GM19238 (cell line): ENCODE results near the gene NRP2.

ENCODE experiments used
- DNase-seq: peaks from one replicate; pipeline ENCODE4 v3.0.0; 2011; ENCODE audit warnings: low spot score; ENCODE audit not compliant: insufficient read length

NRP2 gene

DNA sequence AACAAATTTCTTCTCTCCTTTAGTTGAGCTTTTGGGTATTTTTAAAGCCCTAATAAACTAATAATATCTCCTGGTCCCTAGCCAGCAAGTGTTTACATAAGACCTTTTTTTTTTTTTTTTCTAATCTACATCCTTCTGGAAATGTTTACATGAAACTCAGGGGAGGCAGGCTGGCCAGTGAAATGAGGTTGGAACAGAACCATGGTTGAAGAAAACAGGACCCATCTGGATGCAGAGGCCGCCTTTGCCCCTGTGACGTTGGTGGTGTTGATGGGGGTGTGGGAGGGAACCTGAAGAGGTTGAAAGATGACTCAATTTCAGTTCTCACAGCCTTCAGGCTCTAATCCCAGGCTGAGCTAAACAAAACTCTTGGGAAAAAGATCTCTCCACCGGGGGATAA is 118.5 kb downstream of the NRP2 start:
- DNase-seq: no peak

DNA sequence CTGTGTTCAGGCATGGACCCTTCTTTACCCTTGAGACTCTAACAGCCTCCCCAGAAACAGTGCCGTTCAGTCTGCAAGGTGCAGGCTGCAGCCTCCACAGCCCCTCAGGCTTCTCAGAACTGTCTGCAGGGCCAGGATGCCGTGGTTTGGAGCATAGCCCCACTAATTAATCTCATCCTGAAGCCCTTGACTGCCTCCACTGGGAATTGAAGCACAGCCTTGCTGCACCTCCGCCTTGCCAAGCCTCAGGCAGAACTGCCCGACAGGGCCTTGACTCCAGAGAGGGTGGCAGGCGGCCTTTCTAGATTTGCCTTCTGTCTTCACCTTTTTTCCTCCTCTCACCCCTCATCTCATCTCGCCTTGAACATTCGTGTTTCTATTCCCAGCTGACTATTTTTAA is 119.8 kb downstream of the NRP2 start:
- DNase-seq: no peak

DNA sequence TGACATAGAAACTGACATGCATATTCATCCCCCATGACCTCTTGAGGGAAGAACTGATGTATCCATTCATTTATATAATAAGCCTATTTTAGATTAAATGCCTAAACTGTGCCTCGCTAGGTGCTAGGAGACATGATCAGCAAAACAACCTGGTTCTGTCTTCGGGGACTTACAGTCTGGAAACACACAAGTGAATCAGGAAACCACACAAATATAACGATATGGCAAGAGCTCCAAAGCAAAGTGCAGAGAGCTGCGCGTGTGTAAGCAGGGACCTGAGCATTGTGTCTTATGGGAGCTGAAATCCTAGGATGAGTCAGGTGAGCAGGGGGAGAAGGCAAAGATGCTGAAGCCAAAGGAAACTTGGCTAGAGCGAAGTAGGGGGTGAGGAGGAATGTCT is 120.6 kb downstream of the NRP2 start:
- no peak for DNase-seq

DNA sequence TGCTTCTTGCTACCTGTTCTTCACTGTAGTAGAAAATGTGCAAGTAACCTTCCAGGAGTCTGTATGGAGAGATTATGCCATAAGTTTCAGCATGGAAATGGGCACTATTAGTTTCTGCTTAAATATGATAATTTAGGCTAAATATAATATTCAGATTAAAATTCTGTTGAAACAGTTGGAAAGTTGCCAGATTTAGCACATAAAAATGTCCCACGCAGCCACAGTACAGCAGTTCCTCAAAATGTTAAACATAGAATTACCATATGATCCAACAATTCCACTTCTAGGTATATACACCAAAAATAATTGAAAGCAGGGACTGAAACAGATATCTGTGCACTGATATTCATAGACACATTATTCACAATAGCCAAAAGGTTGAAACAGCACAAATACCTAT is 121.2 kb downstream of the NRP2 start:
- no peak for DNase-seq

DNA sequence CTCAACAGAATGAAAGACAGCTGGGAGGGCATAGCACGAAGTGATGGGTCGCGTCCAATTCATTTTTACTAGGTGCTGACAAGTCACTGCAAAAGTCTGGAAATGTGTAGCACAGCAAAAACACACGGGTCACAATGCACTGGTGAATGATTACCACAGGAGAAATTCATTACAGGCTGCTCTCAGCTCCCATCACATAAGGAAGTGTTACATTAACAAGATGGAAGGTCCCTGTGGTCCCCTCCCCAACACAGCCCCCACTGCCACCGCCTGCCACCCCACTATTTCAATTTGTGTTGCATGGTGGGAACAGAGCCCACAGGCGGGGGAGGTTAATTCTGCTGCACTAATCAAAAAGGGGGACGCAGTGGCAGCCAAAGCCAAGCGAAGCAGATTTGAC is 122.8 kb downstream of the NRP2 start:
- no peak for DNase-seq

DNA sequence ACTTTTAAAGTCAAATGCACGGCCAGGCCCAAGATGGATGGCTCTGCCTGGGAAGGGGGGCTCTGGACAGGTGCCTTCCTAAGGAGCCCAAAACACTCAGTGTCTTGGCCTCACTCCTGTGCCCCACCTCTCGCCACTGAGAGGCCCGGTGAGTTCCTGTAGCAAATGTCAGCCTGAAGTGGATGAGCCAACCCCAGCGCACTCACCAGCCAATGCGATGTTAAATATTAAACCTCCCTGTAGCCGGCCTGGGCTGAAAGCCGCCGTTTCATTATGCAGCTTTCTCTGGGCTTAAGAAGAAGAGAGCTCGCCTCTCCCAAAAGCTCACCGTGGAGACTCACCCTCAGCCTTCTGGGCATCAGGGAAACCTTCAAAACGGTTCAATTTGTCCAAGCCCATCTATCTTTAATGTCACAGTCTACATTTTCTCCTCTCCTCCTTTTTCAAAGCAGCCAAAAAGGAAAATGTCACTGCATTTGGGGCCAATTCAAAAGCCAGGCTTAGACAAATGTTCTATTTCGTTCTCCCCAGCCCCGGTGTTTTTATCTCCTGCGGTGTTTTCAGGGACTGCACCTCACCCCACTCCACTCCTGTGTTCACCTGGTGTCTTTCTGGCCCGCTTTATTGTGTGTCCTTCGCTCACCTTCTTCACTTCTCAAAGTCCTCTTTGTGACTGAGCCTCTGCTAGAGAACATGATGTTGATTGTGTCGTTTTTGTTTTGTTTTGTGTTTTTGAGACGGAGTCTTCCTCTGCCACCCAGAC is 124.0 kb downstream of the NRP2 start:
- no peak for DNase-seq

DNA sequence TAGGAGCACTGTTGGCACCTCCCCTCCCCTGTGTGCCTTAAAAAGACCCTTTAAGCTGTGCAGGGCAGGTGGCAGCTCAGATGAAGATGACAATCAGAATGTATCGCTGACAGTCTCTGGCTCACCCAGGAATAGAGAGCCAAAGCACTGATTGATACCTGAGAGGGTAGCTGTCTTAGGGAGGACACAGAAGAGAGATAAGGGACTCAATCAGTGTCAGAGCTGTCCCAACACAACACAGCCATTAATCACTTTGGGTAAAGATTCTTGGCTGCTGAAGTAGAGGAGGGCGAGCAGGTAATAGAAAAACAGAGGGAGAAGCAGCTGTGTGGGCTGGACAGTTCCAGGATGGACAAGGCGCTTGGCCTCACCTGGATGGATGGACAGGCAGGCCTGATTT is 124.9 kb downstream of the NRP2 start:
- DNase-seq: no peak

DNA sequence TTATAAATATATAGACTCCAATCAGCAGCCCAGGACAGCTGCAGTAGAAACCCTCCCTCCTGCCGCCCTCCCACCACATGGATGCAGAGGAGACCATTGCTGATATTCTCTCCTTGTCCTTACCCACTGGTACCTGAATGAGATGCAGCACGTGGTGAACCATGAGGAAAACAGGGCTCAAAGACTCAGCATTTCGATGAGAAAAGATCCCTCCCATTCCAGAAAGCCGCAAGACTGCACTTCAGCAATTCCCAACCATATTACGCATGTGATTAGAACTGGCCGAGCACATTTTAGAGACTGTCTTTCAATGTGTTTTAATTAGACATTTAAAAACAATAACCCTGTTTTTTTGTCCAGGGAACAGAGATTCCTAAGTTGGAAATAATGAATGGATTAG is 125.5 kb downstream of the NRP2 start:
- DNase-seq: no peak

DNA sequence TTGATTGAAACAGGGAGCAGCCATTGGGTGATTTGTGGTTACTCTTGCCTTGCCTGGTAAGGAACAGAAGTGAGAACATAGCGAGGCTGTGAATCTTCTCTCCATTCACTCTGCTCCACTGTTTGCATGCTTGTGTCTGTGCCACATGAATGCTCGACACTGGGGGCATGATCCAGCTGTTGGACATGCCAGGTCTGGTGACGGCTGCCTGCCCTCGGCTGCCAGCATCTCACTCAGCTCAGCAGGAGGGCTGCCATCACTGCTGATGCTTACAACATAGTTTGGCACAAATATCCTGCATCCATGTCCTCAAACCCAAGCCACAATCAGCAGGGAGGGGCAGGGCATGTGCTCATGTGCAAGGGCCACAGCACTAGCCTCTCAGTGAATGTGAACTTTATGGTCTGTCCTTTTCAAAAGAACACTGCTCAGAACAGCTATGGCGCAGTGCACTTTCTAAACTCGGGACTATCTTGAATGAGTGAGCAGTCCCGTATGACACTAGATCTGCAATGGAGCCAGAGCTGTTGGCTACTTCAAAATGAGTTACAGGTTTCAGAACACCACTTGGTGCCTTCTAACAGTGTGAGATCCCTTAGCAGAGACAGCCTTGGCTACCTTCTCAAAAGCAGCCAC is 126.3 kb downstream of the NRP2 start:
- no peak for DNase-seq

DNA sequence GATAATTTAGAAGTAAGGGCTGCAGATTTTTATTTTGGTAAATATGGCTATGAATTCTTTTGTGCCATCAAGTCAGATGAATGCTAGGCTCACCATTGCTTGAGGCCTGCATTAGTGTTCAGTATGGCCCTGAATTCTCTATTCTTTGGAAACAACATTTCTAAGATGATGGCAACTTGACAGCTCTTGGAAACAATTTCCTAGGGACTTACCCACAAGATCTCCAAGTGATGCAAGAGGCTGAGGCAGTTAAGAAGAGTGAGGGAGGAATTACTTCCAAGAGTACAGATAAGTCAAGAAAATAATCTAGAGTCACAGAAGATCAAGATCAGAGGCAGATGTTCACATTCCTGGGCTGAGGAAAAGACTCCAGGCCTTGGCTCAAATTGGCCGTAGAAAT is 129.1 kb downstream of the NRP2 start:
- no peak for DNase-seq

DNA sequence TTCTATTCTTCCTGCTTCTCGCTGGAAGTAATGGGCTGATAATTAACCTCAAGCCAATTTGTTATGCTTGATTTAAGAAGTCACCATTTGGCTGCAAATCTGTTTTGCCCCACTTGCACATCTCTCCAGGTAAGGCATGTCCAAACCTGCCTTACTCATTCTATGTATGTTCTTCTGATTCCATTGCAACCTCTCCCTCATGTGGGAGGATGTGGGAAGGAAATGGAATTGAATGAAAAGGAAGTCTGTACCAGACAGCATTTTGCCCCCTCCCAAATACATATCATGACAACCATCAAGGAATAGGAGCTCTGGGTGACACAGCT is 131.7 kb downstream of the NRP2 start:
- no peak for DNase-seq

DNA sequence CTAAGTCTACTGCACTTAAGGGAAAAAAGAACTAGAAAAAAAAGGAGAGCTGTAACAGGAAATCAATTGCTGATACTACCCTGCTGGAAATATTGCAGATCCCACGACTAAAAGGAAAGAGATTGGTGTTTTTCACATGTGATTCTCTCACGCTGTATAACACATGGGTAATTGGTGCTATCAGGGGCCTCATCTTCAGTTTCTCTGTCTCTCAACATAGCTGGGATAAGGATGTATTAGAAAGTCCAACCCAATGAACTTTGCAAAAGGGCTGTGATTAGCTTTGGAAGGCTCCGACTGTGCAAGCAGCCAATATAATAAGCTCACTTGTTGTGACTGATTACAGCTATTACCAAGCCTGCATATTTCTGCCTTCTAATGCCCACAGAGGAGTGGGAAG is 133.4 kb downstream of the NRP2 start:
- no peak for DNase-seq

DNA sequence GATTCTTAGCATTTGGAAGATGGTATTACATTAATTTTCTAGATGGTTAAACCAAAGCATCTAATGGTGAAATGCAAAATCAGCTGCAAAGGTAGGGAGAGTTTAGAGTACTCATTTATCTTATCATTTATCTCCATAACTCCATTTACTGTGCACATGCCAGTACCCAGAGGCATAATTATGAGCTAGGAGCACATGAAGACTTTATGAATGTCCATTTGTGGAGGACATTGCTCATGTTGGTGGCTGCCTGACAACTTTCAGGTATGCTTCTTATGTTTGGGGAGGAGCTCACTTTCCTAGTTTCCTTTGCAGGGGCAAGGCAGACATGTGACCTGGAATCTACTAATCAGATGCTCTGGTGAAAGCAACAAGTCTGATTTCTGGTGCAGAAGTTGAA is 134.0 kb downstream of the NRP2 start:
- DNase-seq: no peak

DNA sequence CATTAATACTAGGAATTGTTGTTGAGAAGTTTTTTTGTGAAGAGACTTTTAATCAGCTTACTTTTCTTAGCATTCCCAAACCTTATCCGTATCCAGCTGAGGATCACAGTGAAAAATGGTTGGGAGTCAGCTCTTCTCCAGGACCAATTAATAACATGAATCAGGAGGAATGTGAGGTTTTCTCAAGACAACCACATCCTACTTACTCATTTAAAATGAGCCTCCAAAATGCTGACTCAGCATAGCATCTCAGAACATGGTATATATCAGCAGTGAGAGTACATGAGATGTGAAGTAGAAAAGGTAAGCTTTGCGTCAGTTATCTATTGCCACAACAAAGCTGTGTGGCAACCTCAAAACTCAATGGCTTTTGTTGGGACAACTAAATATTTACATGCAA is 140.3 kb downstream of the NRP2 start:
- DNase-seq: no peak

DNA sequence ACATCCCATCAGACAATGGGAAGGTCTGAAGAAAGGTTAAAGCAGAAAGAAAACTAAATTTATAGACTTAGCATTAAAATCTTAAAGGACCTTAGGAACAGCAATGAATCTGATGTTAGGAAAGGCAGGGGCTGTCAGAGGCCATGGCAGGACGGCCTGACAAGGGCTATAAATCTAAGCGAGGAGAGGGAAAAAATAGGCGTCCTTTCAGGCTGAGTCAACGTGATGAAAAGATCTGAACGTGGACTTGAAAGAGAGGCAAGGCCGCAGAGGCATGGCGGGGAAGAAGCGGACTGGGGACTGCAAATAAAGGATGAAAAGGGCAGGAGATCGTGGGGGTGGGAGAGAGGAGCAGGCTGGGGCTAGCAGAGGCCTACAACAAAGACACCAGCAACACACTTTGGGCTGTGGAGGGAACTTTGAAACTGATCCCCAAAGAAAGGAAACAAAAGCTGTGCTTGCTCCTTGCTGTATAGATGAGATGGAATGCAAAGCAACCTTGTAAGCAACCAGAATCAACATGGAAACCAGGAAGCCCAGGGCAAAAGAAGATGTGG is 145.6 kb downstream of the NRP2 start:
- no peak for DNase-seq

DNA sequence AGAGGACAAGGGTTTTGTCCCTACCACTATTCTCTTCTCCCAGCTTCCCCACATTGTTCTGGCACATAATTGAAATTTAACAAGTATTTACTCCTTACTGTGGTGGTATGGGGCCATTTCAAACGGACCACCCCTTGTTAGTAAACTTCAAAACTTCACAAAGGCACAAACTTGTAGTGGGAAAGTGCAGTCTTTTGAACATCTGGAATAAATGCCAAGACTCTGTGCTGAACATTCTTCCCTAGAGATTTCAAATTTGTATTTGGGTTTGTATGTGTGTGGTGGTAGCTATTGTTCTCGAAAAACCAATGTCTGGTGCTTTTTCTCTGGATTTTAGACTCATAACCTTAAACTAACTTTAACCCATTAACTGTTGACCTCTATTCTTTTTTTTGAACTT is 151.6 kb downstream of the NRP2 start:
- DNase-seq: no peak

DNA sequence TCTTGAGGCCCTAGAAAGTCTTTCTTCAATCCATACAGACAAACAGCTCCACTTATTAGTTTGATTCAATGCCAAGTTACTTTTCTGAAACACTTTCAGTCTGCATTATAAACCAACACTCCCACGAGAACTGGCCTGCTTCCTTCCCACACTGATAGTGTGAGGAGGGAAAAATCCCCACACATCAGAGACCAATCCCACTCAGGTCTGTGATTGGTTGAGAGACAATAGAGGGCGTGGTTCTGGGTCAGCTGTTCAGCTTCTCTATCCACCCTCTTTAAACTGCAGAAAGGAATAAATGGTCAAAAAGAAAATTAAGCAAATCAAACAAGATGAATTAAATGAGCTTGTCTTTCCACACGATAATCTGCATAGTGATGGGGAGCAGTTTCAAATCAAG is 152.5 kb downstream of the NRP2 start:
- no peak for DNase-seq

DNA sequence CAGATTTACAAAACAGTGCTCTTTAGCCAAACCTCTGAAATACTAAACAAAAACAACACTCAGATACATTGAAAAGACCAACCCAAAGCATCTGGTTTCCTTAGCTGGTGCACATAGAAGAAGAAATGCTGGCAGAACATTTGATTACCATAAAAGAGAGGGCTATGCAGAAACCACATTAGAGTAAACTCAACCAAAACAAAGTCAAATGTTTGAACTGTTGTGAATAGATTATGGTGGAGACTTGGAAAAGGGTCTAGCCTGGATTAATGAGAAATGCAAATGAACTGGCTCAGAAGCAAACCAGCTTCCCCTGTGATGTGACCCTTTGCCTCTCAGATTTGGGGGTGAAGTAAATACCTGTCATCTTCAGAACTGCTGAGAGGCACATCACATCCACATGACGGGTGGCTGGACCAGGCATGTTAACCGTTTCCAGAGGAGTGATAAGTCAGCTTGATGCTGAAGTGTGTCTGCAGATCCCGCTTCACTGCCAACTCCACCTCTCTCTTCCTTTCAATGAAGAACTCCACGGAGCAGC is 153.0 kb downstream of the NRP2 start:
- DNase-seq: no peak

DNA sequence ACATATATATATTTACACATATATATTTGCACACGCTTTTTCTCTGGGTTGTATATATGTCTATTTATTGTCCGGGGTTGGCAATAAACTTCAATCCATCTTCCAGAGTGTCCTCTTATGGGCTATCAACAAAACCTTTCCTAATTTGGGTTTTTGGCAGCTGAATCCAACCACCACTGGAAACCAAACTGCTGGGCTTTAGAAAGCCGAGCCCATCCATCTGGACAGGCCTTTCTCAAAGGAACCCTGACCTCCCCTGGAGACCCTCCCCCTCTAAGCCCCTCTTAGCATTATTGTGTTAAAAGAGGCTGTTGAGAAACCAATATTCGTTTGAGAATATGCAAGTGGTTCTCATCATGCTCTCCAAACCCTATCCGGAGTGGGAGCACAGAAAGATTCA is 153.6 kb downstream of the NRP2 start:
- DNase-seq: no peak

DNA sequence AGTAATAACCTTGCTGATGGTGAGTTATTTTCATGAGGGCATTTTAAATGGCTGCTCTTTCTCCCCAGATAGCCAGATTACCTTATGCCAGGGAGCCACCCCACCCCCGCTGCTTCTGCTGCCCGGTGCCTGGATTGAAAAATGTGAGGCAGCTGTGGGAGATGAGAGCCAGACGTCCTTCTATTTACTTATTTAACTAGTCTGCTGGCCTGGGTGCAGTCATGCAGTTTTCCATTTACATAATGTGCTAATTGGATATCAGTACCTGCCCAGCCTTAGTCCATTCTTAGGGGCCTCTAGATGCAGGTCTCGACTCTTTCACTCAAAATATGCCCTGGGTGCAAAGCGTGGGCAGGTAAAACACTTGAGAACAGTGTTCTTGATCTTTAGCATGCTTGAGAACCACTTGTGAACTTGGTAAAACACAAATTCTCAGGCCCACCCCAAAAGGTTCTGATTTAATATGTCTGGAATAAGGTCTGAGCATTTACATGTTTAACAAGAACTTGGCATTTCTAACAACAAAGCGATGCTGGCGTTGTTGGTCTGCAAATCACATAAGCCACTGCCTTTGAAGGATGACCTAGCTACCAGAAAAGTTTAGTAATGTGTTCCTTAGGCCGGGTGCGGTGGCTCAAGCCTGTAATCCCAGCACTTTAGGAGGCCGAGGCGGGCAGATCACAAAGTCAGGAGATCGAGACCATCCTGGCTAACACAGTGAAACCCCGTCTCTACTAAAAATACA is 154.3 kb downstream of the NRP2 start:
- DNase-seq: no peak

DNA sequence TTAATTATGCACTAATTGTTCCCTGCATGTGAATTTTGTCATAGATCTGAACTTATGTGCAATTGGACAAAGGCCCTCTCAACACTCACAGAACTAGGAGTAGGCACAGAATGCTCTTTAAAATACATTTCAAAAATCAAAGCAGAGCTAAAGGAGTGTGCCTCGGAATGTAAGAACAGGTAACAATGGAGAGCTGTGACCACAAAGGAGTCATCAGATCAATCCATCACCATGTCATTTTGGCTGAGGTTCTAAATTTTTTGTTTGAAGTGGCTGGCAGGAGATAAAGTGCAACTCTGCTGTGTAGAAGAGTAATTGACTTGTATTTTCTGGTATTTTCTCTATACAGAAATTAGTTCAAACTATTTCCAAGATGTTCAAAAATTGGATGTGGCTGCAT is 155.4 kb downstream of the NRP2 start:
- no peak for DNase-seq

DNA sequence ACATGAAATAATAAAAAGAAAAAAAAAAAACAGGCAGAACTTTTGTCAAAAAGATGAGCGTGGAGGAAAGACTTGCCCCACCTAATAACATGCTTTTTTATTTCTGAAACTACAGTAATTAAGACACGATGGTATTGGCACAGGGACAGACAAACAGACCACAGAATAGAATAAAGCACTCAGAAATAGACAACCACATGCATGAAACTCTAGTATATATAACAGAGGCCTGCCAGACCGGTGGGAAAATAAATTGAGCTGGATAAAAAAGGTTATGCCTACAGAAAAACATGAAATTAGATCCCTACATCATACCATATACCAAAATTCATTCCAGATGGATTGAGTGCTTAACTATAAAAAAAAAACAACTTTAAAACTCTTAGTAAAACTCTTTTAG is 163.1 kb downstream of the NRP2 start:
- DNase-seq: no peak
